Measurements from ENCODE around the gene PLPP7.

DNA sequence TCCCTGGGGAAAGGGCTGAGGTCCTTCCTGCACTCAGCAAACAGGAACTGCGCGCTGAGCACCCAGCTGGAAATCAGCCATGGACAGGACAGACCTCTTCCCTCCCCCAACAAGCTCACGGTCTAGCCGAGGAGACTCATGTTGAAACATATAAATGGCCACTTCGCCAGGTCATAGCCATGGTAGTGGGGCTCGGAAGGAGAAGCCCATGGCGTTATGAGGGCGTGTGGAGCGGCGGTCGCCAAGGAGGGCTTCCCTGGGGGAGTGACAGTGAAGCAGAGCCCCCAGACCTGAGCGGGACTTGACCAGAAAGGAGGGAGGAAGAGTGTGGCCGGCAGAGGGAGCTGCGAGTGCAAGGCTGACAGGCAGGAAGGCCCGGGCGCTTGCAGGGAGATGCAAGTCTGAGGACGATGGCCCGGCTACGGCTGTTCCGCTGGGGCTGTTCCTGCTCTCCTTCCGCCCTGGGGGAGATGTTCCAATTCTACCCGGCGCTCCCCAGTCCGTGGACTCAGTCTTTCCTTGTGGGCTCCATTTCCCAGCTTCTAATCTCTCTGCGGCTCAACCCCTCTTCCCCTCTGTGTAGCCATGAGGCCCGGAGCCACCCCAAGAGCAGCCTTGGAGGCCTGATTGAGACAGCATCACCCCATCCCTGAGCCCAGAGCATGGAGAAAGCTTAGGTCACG is 60.5 kb downstream of the PLPP7 start:
- TF ChIP-seq, protein P1, sequence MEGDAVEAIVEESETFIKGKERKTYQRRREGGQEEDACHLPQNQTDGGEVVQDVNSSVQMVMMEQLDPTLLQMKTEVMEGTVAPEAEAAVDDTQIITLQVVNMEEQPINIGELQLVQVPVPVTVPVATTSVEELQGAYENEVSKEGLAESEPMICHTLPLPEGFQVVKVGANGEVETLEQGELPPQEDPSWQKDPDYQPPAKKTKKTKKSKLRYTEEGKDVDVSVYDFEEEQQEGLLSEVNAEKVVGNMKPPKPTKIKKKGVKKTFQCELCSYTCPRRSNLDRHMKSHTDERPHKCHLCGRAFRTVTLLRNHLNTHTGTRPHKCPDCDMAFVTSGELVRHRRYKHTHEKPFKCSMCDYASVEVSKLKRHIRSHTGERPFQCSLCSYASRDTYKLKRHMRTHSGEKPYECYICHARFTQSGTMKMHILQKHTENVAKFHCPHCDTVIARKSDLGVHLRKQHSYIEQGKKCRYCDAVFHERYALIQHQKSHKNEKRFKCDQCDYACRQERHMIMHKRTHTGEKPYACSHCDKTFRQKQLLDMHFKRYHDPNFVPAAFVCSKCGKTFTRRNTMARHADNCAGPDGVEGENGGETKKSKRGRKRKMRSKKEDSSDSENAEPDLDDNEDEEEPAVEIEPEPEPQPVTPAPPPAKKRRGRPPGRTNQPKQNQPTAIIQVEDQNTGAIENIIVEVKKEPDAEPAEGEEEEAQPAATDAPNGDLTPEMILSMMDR (IDR thresholded peaks at IDR 0.05; ENCODE audit: poor library complexity, severe bottlenecking), result peak; percentile 82
- TF ChIP-seq EP300 (conservative IDR thresholded peaks at IDR 0.05; ENCODE audit: poor library complexity, severe bottlenecking) (no peak), SMC3 (conservative IDR thresholded peaks at IDR 0.05; ENCODE audit: poor library complexity) (peak; percentile 85), EZH2 (IDR thresholded peaks at IDR 0.05; ENCODE audit: borderline replicate concordance, insufficient read depth, low read length, poor library complexity, severe bottlenecking) (no peak), RAD21 (conservative IDR thresholded peaks at IDR 0.05) (peak; percentile 79)
- TF ChIP-seq, protein P2, sequence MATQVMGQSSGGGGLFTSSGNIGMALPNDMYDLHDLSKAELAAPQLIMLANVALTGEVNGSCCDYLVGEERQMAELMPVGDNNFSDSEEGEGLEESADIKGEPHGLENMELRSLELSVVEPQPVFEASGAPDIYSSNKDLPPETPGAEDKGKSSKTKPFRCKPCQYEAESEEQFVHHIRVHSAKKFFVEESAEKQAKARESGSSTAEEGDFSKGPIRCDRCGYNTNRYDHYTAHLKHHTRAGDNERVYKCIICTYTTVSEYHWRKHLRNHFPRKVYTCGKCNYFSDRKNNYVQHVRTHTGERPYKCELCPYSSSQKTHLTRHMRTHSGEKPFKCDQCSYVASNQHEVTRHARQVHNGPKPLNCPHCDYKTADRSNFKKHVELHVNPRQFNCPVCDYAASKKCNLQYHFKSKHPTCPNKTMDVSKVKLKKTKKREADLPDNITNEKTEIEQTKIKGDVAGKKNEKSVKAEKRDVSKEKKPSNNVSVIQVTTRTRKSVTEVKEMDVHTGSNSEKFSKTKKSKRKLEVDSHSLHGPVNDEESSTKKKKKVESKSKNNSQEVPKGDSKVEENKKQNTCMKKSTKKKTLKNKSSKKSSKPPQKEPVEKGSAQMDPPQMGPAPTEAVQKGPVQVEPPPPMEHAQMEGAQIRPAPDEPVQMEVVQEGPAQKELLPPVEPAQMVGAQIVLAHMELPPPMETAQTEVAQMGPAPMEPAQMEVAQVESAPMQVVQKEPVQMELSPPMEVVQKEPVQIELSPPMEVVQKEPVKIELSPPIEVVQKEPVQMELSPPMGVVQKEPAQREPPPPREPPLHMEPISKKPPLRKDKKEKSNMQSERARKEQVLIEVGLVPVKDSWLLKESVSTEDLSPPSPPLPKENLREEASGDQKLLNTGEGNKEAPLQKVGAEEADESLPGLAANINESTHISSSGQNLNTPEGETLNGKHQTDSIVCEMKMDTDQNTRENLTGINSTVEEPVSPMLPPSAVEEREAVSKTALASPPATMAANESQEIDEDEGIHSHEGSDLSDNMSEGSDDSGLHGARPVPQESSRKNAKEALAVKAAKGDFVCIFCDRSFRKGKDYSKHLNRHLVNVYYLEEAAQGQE (IDR thresholded peaks at IDR 0.05; ENCODE audit: borderline replicate concordance), result no peak
